Neuronal stem cell (in vitro differentiated cells): ENCODE measurements around the gene HOXC5.

Experiments
- DNase-seq: peaks from one replicate; pipeline ENCODE4 v3.0.0-alpha.2; 2013; ENCODE audit warnings: low spot score
- H2AFZ ChIP-seq: one replicate; pipeline ENCODE4 v1.6.1; 2013; ENCODE audit warnings: mild to moderate bottlenecking, low read length, inconsistent platforms
- H2AK5ac ChIP-seq: 2 replicates; pipeline ENCODE4 v1.6.1; 2013; ENCODE audit warnings: low read depth, mild to moderate bottlenecking, inconsistent platforms, low read length, moderate library complexity, mixed read lengths
- H2BK120ac ChIP-seq: 2 replicates; pipeline ENCODE4 v1.6.1; 2013; ENCODE audit warnings: low read depth, mild to moderate bottlenecking, inconsistent platforms, low read length, moderate library complexity, mixed read lengths
- H2BK12ac ChIP-seq: one replicate; pipeline ENCODE4 v1.6.1; 2013; ENCODE audit warnings: low read length, inconsistent platforms
- H2BK15ac ChIP-seq: 2 replicates; pipeline ENCODE4 v1.6.1; 2013; ENCODE audit warnings: mild to moderate bottlenecking, low read length, inconsistent platforms, mixed read lengths
- H2BK5ac ChIP-seq: one replicate; pipeline ENCODE4 v1.6.1; 2013; ENCODE audit warnings: inconsistent platforms, mild to moderate bottlenecking, low read length, moderate library complexity
- H3K14ac ChIP-seq: one replicate; pipeline ENCODE4 v1.6.1; 2013; ENCODE audit warnings: low read length, inconsistent platforms
- H3K18ac ChIP-seq: 2 replicates; pipeline ENCODE4 v1.6.1; 2013; ENCODE audit warnings: low read length, inconsistent platforms
- H3K23ac ChIP-seq: 2 replicates; pipeline ENCODE4 v1.6.1; 2013; ENCODE audit warnings: low read depth, mild to moderate bottlenecking, mixed read lengths, low read length, inconsistent platforms; ENCODE audit not compliant: poor library complexity
- H3K27ac ChIP-seq: replicated peaks from 3 replicates; pipeline ENCODE4 v1.5.1; 2013; ENCODE audit warnings: low read length, inconsistent platforms
- H3K27me3 ChIP-seq, 3 experiments: 2 replicates each; pipeline ENCODE4 v1.6.1; 2013; ENCODE audit warnings: low read length in 3 of 3, mild to moderate bottlenecking in 2 of 3, inconsistent platforms in 1 of 3, low read depth in 1 of 3, mixed read lengths in 1 of 3, moderate library complexity in 1 of 3; ENCODE audit not compliant: control insufficient read depth in 3 of 3, insufficient read depth in 3 of 3
- H3K36me3 ChIP-seq, 2 donors: replicated peaks in 1 of 2; 2 replicates each; pipeline ENCODE4 v1.6.1; 2013; ENCODE audit warnings: low read length in 2 of 2; ENCODE audit not compliant: control insufficient read depth in 2 of 2, insufficient read depth in 2 of 2
- H3K4ac ChIP-seq: 2 replicates; pipeline ENCODE4 v1.6.1; 2013; ENCODE audit warnings: inconsistent platforms, mild to moderate bottlenecking, low read length, moderate library complexity
- H3K4me1 ChIP-seq, 2 donors: 1 replicate in 1 of 2; 2 replicates in 1 of 2; pipeline ENCODE4 v1.6.1; 2013; ENCODE audit warnings: low read length in 2 of 2, low read depth in 1 of 2; ENCODE audit not compliant: control insufficient read depth in 2 of 2, insufficient read depth in 1 of 2
- H3K4me2 ChIP-seq: one replicate; pipeline ENCODE4 v1.6.1; 2013; ENCODE audit warnings: mild to moderate bottlenecking, low read length, inconsistent platforms; ENCODE audit not compliant: insufficient read depth, poor library complexity, severe bottlenecking
- H3K4me3 ChIP-seq, 2 donors: 2 replicates each; pipeline ENCODE4 v1.5.1; 2013; ENCODE audit warnings: low read length in 2 of 2, mild to moderate bottlenecking in 2 of 2, inconsistent platforms in 1 of 2, moderate library complexity in 1 of 2
- H3K79me1 ChIP-seq: one replicate; pipeline ENCODE4 v1.6.1; 2013; ENCODE audit warnings: low read depth, mild to moderate bottlenecking, inconsistent platforms, low read length, moderate library complexity
- H3K9ac ChIP-seq: one replicate; pipeline ENCODE4 v1.6.1; 2013; ENCODE audit warnings: mild to moderate bottlenecking, low read depth, low read length, inconsistent platforms; ENCODE audit not compliant: poor library complexity
- H3K9me3 ChIP-seq, 2 donors: replicated peaks in 1 of 2; 2 replicates each; pipeline versions ENCODE3 to v1.6.1; 2013; ENCODE audit warnings: low read length in 2 of 2, mild to moderate bottlenecking in 2 of 2, inconsistent platforms in 1 of 2, low read depth in 1 of 2, mixed read lengths in 1 of 2, moderate library complexity in 1 of 2; ENCODE audit not compliant: control insufficient read depth in 2 of 2, insufficient read depth in 1 of 2
- H4K8ac ChIP-seq: one replicate; pipeline ENCODE4 v1.6.1; 2013; ENCODE audit warnings: low read depth, mild to moderate bottlenecking, inconsistent platforms, low read length, moderate library complexity
- H4K91ac ChIP-seq: one replicate; pipeline ENCODE4 v1.6.1; 2013; ENCODE audit warnings: low read length, low read depth, mild to moderate bottlenecking, inconsistent platforms; ENCODE audit not compliant: poor library complexity
- WGBS, 2 donors: extraction: QIAGEN DNeasy Blood & Tissue Kit; methylation state at CpG; one replicate each; pipeline ENCODE4 v1.1.7; 2013; ENCODE audit warnings: missing lambda C conversion rate in 2 of 2, mixed read lengths in 1 of 2; ENCODE audit not compliant: insufficient read length in 2 of 2, insufficient replicate concordance in 1 of 2; ENCODE audit errors: extremely low coverage in 2 of 2; 5-methylcytosine and 5-hydroxymethylcytosine counted together

HOXC5 gene

GRCh38 chr12:54020591-54021405, 12.1 kb upstream of the HOXC5 start:
- Histone ChIP-seq H3K9ac (no peak overlapping the region), H2AFZ (no peak overlapping the region), H3K4me3 (no peak overlapping the region), H3K18ac (no peak overlapping the region), H2BK15ac (no peak overlapping the region), H3K27ac (no peak overlapping the region), H2BK120ac (no peak overlapping the region), H4K8ac (no peak overlapping the region), H3K9me3 (peaks cover 0 to 7% of the 10 kb centered on the region in 2 donors), H3K23ac (no peak overlapping the region), H3K4me2 (no peak overlapping the region), H3K79me1 (no peaks in the 10 kb centered on the region), H2BK12ac (no peak overlapping the region), H3K27me3 (peaks cover 68 to 98% (median 98%) of the 10 kb centered on the region in 3 experiments), H3K36me3 (no peaks in the 10 kb centered on the region), H3K4ac (no peak overlapping the region), H2AK5ac (no peak overlapping the region), H4K91ac (no peak overlapping the region), H3K4me1 (peaks cover 0 to 6% of the 10 kb centered on the region in 2 donors), H3K14ac (no peak overlapping the region), H2BK5ac (no peak overlapping the region)
- no CpG with 5 or more reads among the region's 23 CpGs for WGBS, 2 donors
- DNase-seq = no peak

GRCh38 chr12:54021432-54022013, 11.3 kb upstream of the HOXC5 start:
- no peak overlapping the region for H2BK5ac ChIP-seq
- WGBS, 2 donors = no CpG with 5 or more reads among the region's 16 CpGs
- no peak overlapping the region for H3K4me3 ChIP-seq
- H4K91ac ChIP-seq = no peak overlapping the region
- H3K23ac ChIP-seq = no peak overlapping the region
- DNase-seq = no peak
- no peak overlapping the region for H3K4ac ChIP-seq
- no peak overlapping the region for H3K9ac ChIP-seq
- peaks cover 0 to 7% of the 10 kb centered on the region in 2 donors for H3K9me3 ChIP-seq
- peaks cover 0 to 6% of the 10 kb centered on the region in 2 donors for H3K4me1 ChIP-seq
- H3K14ac ChIP-seq = no peak overlapping the region
- H3K27ac ChIP-seq = no peak overlapping the region
- no peaks in the 10 kb centered on the region for H3K79me1 ChIP-seq
- no peak overlapping the region for H2BK12ac ChIP-seq
- H2AK5ac ChIP-seq = no peak overlapping the region
- H2BK15ac ChIP-seq = no peak overlapping the region
- H2BK120ac ChIP-seq = no peak overlapping the region
- H3K4me2 ChIP-seq = no peak overlapping the region
- H4K8ac ChIP-seq = no peak overlapping the region
- no peaks in the 10 kb centered on the region for H3K36me3 ChIP-seq
- no peak overlapping the region for H2AFZ ChIP-seq
- H3K18ac ChIP-seq = no peak overlapping the region
- H3K27me3 ChIP-seq = peaks cover 72 to 98% (median 98%) of the 10 kb centered on the region in 3 experiments

- H4K8ac ChIP-seq = no peak overlapping the region
- H2AK5ac ChIP-seq = no peak overlapping the region
- H3K27ac ChIP-seq = no peak overlapping the region
- H2BK5ac ChIP-seq = no peak overlapping the region
- H2BK120ac ChIP-seq = no peak overlapping the region
- DNase-seq = no peak
- H3K9me3 ChIP-seq = peaks cover 0 to 5% of the 10 kb centered on the region in 2 donors
- no peak overlapping the region for H3K14ac ChIP-seq
- H2BK12ac ChIP-seq = no peak overlapping the region
- no peak overlapping the region for H3K4ac ChIP-seq
- H2BK15ac ChIP-seq = no peak overlapping the region
- no peak overlapping the region for H3K18ac ChIP-seq
- no CpG with 5 or more reads among the region's 8 CpGs for WGBS, 2 donors
- no peak overlapping the region for H2AFZ ChIP-seq
- H3K27me3 ChIP-seq = peaks cover 69 to 99% (median 97%) of the 10 kb centered on the region in 3 experiments
- H4K91ac ChIP-seq = no peak overlapping the region
- H3K79me1 ChIP-seq = no peaks in the 10 kb centered on the region
- no peak overlapping the region for H3K9ac ChIP-seq
- no peak overlapping the region for H3K4me3 ChIP-seq
- H3K23ac ChIP-seq = no peak overlapping the region
- H3K4me2 ChIP-seq = no peak overlapping the region
- peaks cover 0 to 6% of the 10 kb centered on the region in 2 donors for H3K4me1 ChIP-seq
- no peaks in the 10 kb centered on the region for H3K36me3 ChIP-seq
Observed at GRCh38 chr12:54022960-54023884, 9.6 kb upstream of the HOXC5 start.
